OCI-LY1 (cell line): Measurements from ENCODE around the gene THEM4.

Experiments
- H2AFZ ChIP-seq: fragments of 200-600 bp; sonication (generic), shearing (Covaris generic); 2 replicates; pipeline ENCODE4 v1.6.0; 2014; ENCODE audit warnings: antibody characterized with exemption, mild to moderate bottlenecking, low read length
- H3F3A ChIP-seq: fragments of 200-600 bp; sonication (generic), shearing (Covaris generic); 2 replicates; pipeline ENCODE4 v1.6.0; 2014; ENCODE audit warnings: mild to moderate bottlenecking, antibody characterized with exemption, low read length, moderate library complexity; ENCODE audit not compliant: insufficient read depth
- H3K27ac ChIP-seq: fragments of 200-600 bp; sonication (generic); 2 replicates; pipeline ENCODE4 v1.5.1; 2014; ENCODE audit warnings: low read length, mixed run types, mild to moderate bottlenecking, low read depth; ENCODE audit not compliant: poor library complexity, severe bottlenecking
- H3K27me3 ChIP-seq: fragments of 200-600 bp; sonication (generic); 2 replicates; pipeline ENCODE4 v1.6.0; 2014; ENCODE audit warnings: antibody characterized with exemption, mild to moderate bottlenecking, low read length, moderate library complexity; ENCODE audit not compliant: insufficient read depth
- H3K36me3 ChIP-seq: fragments of 200-600 bp; sonication (generic); 2 replicates; pipeline ENCODE4 v1.6.1; 2014; ENCODE audit warnings: mild to moderate bottlenecking, antibody characterized with exemption, low read length, moderate library complexity, mixed read lengths; ENCODE audit not compliant: insufficient read depth
- H3K4me1 ChIP-seq: fragments of 200-600 bp; sonication (generic); 2 replicates; pipeline ENCODE4 v1.5.1; 2014; ENCODE audit warnings: mild to moderate bottlenecking, low read length, moderate library complexity; ENCODE audit not compliant: insufficient read depth, severe bottlenecking
- H3K4me2 ChIP-seq: fragments of 200-600 bp; sonication (generic), shearing (Covaris generic); 2 replicates; pipeline ENCODE4 v1.6.1; 2014; ENCODE audit warnings: low read length
- H3K4me3 ChIP-seq: fragments of 200-600 bp; sonication (generic); 2 replicates; pipeline ENCODE4 v1.5.1; 2014; ENCODE audit warnings: low read length, low read depth, mild to moderate bottlenecking, mixed read lengths; ENCODE audit not compliant: poor library complexity, severe bottlenecking
- H3K79me2 ChIP-seq: fragments of 200-600 bp; shearing (Covaris generic); 2 replicates; pipeline ENCODE4 v1.6.1; 2016; ENCODE audit warnings: mixed run types, low read length, mixed read lengths; ENCODE audit not compliant: insufficient read depth
- H3K9ac ChIP-seq: fragments of 200-600 bp; sonication (generic), shearing (Covaris generic); 2 replicates; pipeline ENCODE4 v1.6.1; 2014; ENCODE audit warnings: mild to moderate bottlenecking, low read length, mixed read lengths
- H3K9me2 ChIP-seq: fragments of 200-600 bp; sonication (generic), shearing (Covaris generic); 2 replicates; pipeline ENCODE4 v1.6.1; 2014; ENCODE audit warnings: low read depth, mild to moderate bottlenecking, low read length, mixed read lengths
- H3K9me3 ChIP-seq: fragments of 200-600 bp; shearing (Covaris generic); 2 replicates; pipeline ENCODE4 v1.6.1; 2014; ENCODE audit warnings: low read length, mixed read lengths
- H4K20me1 ChIP-seq: fragments of 200-600 bp; sonication (generic), shearing (Covaris generic); 2 replicates; pipeline ENCODE4 v1.6.0; 2016; ENCODE audit warnings: mild to moderate bottlenecking, low read length; ENCODE audit not compliant: insufficient read depth
- EZH2 ChIP-seq: fragments of 200-600 bp; sonication (generic), shearing (Covaris generic); IDR thresholded peaks from 2 replicates; pipeline ENCODE4 v1.8.0; 2017; ENCODE audit warnings: borderline replicate concordance, mixed run types, mild to moderate bottlenecking, antibody characterized with exemption, low read length, moderate library complexity, mixed read lengths
- TF ChIP-seq, protein P1 (sequence below): fragments of 200-600 bp; sonication (generic), shearing (Covaris generic); IDR thresholded peaks from 2 replicates; pipeline ENCODE4 v1.5.1; 2017; ENCODE audit warnings: mild to moderate bottlenecking, antibody characterized with exemption, low read length, moderate library complexity, mixed read lengths

The THEM4 gene

DNA sequence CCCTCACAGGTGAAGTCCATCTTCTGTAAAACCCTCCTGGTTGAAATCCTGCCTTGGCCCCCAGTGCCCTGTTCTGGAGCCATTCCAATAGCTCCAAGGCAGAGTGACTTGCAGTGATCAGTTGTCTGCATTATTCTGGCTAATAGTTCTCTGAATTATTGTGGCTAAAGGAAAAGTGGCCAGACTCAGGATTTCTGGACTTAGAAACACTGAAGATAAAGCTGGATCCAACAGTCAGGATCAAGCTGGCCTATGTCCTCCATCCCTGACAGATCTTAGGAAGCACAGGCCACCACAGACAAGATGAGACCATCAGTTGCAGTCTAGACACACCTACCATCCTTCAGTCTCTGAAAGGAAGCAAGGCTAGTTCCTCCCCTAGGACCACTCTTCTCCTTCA, 68.9 kb downstream of the THEM4 start:
- H3K27ac ChIP-seq = no peak overlapping the region
- H3K9ac ChIP-seq = no peak overlapping the region

DNA sequence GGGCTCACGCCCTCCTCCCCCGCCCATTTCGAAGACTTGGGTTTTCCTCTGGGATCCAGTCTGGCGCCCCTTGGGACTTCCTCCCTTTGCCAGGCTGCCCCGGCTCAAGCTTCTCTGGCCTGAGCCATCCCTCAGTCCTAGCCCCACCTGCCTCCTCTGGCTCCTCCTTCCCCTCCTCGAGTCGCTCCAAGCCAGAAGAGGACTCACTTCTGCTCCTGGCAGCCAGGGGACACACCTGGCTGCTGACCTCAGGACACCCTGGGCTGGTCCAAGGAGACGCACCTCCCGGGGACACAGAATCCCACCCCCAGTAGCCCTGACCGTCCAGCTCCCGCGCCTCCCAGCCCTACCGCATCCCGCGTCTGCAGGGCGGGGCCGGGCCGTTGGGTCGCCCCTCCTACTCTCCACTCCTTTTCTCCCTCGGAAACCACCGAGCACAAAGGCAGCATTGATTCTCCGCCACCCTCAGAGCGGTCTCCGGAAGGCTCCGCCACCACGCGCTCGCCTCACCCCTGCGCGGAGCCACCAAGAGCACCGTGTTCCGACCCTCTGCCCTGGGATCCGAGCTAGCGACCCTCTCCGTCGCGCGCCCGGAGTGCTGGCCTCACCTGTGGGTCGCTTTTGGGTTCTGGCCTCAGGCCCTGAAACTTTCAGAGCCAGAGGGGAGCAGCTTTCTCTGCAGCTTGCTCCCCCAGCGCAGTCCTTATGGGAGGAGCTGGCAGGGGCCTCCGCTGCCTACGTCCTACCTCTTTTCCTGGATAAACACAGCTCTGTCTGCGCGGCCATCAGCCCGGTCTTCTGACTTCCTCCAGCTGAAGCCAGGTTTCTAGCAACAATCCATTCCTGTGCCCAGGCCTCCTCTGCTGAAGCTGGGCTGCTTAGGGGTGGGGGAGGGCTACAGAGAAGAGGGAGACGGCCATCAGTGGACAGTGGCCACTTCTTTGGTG, 69.6 kb downstream of the THEM4 start, which contains the start of gene C2CD4D:
C2CD4D (minus strand) TSS at position 364 of the 947 bp plus-strand sequence. CDS start 831 bp downstream, outside the sequence.
- Histone ChIP-seq H3K79me2 (no peaks in the 10 kb centered on the region), H3K27ac (no peak within 1 kb of the TSS), H2AFZ (no peak within 1 kb of the TSS), H3K27me3 (0 out of 2 replicates have a peak, but pooled peaks cover 11% of the 10 kb centered on the region), H3F3A (no peaks in the 10 kb centered on the region), H3K4me3 (peak within 1 kb of the TSS; percentile 41), H3K4me2 (peak within 1 kb of the TSS; percentile 43), H4K20me1 (no peaks in the 10 kb centered on the region), H3K36me3 (no peaks in the 10 kb centered on the region), H3K9me3 (no peaks in the 10 kb centered on the region), H3K4me1 (peaks cover 32% of the 10 kb centered on the region), H3K9me2 (no peaks in the 10 kb centered on the region), H3K9ac (no peak within 1 kb of the TSS; the same call in 1 of the 2 replicates)
- no peak for TF ChIP-seq EZH2
- TF ChIP-seq, protein P1, sequence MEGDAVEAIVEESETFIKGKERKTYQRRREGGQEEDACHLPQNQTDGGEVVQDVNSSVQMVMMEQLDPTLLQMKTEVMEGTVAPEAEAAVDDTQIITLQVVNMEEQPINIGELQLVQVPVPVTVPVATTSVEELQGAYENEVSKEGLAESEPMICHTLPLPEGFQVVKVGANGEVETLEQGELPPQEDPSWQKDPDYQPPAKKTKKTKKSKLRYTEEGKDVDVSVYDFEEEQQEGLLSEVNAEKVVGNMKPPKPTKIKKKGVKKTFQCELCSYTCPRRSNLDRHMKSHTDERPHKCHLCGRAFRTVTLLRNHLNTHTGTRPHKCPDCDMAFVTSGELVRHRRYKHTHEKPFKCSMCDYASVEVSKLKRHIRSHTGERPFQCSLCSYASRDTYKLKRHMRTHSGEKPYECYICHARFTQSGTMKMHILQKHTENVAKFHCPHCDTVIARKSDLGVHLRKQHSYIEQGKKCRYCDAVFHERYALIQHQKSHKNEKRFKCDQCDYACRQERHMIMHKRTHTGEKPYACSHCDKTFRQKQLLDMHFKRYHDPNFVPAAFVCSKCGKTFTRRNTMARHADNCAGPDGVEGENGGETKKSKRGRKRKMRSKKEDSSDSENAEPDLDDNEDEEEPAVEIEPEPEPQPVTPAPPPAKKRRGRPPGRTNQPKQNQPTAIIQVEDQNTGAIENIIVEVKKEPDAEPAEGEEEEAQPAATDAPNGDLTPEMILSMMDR = no peak

More for the DNA sequence above, 68.9 kb downstream of the THEM4 start:
- Histone ChIP-seq H3K79me2 (no peaks in the 10 kb centered on the region), H3K9me2 (no peaks in the 10 kb centered on the region), H4K20me1 (no peaks in the 10 kb centered on the region), H3K27me3 (0 out of 2 replicates have a peak, but pooled peaks cover 11% of the 10 kb centered on the region), H3F3A (no peaks in the 10 kb centered on the region), H2AFZ (no peak overlapping the region), H3K4me2 (no peak overlapping the region), H3K36me3 (no peaks in the 10 kb centered on the region), H3K9me3 (no peaks in the 10 kb centered on the region), H3K4me1 (peaks cover 32% of the 10 kb centered on the region), H3K4me3 (no peak overlapping the region)
- no peak for TF ChIP-seq EZH2
- TF ChIP-seq, protein P1 = no peak

DNA sequence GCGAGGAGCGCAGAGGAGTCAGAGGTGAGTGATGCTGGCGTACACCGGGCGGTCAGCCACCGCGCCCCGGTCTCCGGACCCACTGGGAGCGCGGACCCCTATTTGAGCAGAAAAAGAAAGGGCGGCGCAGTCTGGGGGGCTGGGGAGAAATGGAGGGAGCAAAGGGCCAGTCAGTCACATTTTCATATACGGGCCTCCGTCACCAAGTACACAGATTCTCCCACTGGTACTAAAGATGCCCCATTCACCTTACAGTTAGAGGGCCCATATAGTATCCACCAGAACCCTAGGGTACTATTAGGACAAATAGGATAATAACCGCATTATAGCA, 70.3 kb downstream of the THEM4 start:
- TF ChIP-seq, protein P1 = no peak
- TF ChIP-seq EZH2 = no peak
- H3K4me2 ChIP-seq = peak overlapping the region; percentile 43
- H3F3A ChIP-seq = no peaks in the 10 kb centered on the region
- no peaks in the 10 kb centered on the region for H4K20me1 ChIP-seq
- H3K79me2 ChIP-seq = no peaks in the 10 kb centered on the region
- 0 out of 2 replicates have a peak, but pooled peaks cover 11% of the 10 kb centered on the region for H3K27me3 ChIP-seq
- no peak overlapping the region for H3K27ac ChIP-seq
- peak overlapping the region; percentile 41 for H3K4me3 ChIP-seq
- H3K9me2 ChIP-seq = no peaks in the 10 kb centered on the region
- no peaks in the 10 kb centered on the region for H3K9me3 ChIP-seq
- peaks cover 32% of the 10 kb centered on the region for H3K4me1 ChIP-seq
- H2AFZ ChIP-seq = no peak overlapping the region
- H3K36me3 ChIP-seq = no peaks in the 10 kb centered on the region
- no peak overlapping the region; the same call in 1 of the 2 replicates for H3K9ac ChIP-seq
